OCI-LY3 (cell line): ENCODE data around the gene JUN.

Experiments
- EZH2phosphoT487 ChIP-seq: fragments of 200-600 bp; shearing (Covaris generic); IDR thresholded peaks from 2 replicates; pipeline ENCODE4 v1.6.1; 2018; ENCODE audit warnings: antibody characterized with exemption, mixed run types, low read depth
- TF ChIP-seq, protein P1 (sequence below): fragments of 200-600, 300-600 bp; sonication (generic); IDR thresholded peaks from 2 replicates; pipeline ENCODE4 v1.5.1; 2014; ENCODE audit warnings: antibody characterized with exemption, low read length, low read depth

DNA sequence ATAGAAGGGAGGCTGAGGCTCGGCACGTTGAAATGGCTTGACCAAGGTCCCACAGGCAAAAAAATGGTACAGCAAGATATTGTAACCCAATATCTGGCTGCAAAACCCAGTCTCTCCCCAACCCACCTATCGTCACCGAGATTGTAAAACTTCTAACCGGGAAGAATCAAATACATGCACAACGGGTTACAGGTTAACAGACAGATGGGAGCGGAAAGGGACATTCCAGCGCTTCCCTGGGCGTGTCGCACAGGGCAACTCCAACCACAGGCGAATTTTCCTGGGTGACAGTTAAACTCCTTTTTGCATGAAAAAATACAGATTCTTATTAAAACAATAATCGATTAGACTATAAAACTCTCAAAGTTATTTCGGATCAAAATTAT lies 31.8 kb upstream of the JUN start:
- TF ChIP-seq, protein P1, sequence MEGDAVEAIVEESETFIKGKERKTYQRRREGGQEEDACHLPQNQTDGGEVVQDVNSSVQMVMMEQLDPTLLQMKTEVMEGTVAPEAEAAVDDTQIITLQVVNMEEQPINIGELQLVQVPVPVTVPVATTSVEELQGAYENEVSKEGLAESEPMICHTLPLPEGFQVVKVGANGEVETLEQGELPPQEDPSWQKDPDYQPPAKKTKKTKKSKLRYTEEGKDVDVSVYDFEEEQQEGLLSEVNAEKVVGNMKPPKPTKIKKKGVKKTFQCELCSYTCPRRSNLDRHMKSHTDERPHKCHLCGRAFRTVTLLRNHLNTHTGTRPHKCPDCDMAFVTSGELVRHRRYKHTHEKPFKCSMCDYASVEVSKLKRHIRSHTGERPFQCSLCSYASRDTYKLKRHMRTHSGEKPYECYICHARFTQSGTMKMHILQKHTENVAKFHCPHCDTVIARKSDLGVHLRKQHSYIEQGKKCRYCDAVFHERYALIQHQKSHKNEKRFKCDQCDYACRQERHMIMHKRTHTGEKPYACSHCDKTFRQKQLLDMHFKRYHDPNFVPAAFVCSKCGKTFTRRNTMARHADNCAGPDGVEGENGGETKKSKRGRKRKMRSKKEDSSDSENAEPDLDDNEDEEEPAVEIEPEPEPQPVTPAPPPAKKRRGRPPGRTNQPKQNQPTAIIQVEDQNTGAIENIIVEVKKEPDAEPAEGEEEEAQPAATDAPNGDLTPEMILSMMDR, result no peak
- TF ChIP-seq EZH2phosphoT487, result no peak
